Motor neuron (in vitro differentiated cells): Measurements from ENCODE around the gene SPRR1B. TPM values are rescaled to one million over a fixed set of nuclear protein-coding genes. Genes with fewer than 3 reads are reported as not detected.

Experiments used
- ATAC-seq, 8 experiments: fragments of 200-7000 bp; cut with Tn5 transposase; replicated peaks in 6 of 8; 2 replicates each; pipeline ENCODE4 v1.8.0; 2021; ENCODE audit warnings: mild to moderate bottlenecking in 8 of 8, moderate library complexity in 8 of 8
- H3K27ac ChIP-seq, 2 donors: fragments of 250-450 bp; sonication (Bioruptor Pico); 2 replicates each; pipeline ENCODE4 v1.9.0; 2021; ENCODE audit warnings: antibody characterized with exemption in 2 of 2, mild to moderate bottlenecking in 2 of 2, moderate library complexity in 1 of 2
- H3K4me1 ChIP-seq, 2 donors: fragments of 250-450 bp; sonication (Bioruptor Pico); replicated peaks in 1 of 2; 2 replicates each; pipeline ENCODE4 v1.6.1; 2021; ENCODE audit warnings: antibody characterized with exemption in 2 of 2, mild to moderate bottlenecking in 2 of 2, moderate library complexity in 1 of 2
- H3K4me3 ChIP-seq, 5 donors: fragments of 250-450 bp; sonication (Bioruptor Pico); 2 replicates each; pipeline ENCODE4 v1.9.0; 2021; ENCODE audit warnings: antibody characterized with exemption in 5 of 5, mild to moderate bottlenecking in 5 of 5, moderate library complexity in 4 of 5
- WGBS, 10 experiments: fragments of 450-650 bp; shearing (Covaris generic); methylation state at CpG; one replicate each; pipeline ENCODE4 v1.0.0; 2022; 5-methylcytosine and 5-hydroxymethylcytosine counted together
- in situ Hi-C, 9 experiments: fragments of 400-800 bp; cut with MboI; loops; one replicate each; pipeline ENCODE4 v1.15.0; 2021; ENCODE audit warnings: low sequenced_read_pairs in 9 of 9, low pct_unique_long_range_greater_than_20kb in 2 of 9; ENCODE audit not compliant: unreplicated experiment in 9 of 9
- total RNA-seq, 8 experiments: library from RNA; unstranded; fragments of 300-600 nt; gene quantifications; 2 replicates each; pipeline versions ENCODE4 v1.2.3 to v1.2.4, GENCODE V29; 2022

The SPRR1B gene
- total RNA-seq, 8 experiments from 2014 or later: not detected

DNA sequence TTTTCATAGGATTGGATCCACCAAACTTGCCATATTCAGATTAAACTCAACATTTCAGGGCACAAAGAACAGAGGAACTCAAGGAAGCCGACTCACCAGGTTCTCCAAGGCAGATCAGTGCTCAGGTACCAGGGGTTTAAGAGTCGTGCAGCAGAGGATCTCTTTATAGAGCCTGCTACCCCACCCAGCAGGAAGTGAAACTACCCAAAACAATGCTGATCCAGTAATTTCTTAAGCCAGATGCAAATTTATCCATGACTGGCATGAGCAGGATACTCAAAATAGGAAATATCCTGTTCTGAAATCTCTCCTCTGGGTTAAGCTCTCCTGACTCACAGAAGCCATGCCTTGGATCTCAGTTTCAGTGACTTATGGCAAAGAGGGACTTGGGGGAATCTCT, 26.4 kb downstream of the SPRR1B start, which contains the start of gene SPRR2A:
SPRR2A (minus strand) TSS at position 138 of the 400 bp plus-strand sequence. CDS start 777 bp downstream, outside the sequence.
- no peak within 1 kb of the TSS for H3K27ac ChIP-seq
- in situ Hi-C loops: no loop called here
- ATAC-seq: peak in 2 of 8 experiments; percentile 67
- no peaks in the 10 kb centered on the region for H3K4me1 ChIP-seq
- WGBS, 10 experiments: 0 to 43% (median 29%) methylated on average over 1 to 2 of the region's 2 CpGs; no CpG with 5 or more reads in 3 of the 10 experiments
- no peak within 1 kb of the TSS for H3K4me3 ChIP-seq

- no peak overlapping the region for H3K4me3 ChIP-seq
- no peak for ATAC-seq
- in situ Hi-C loops: no loop called here
- 0 to 86% (median 49%) methylated on average over 1 to 2 of the region's 2 CpGs for WGBS, 10 experiments
- H3K4me1 ChIP-seq: no peaks in the 10 kb centered on the region
- H3K27ac ChIP-seq: no peak overlapping the region
Observed at GRCh38 chr1:153058154-153058553, 27.2 kb downstream of the SPRR1B start.

DNA sequence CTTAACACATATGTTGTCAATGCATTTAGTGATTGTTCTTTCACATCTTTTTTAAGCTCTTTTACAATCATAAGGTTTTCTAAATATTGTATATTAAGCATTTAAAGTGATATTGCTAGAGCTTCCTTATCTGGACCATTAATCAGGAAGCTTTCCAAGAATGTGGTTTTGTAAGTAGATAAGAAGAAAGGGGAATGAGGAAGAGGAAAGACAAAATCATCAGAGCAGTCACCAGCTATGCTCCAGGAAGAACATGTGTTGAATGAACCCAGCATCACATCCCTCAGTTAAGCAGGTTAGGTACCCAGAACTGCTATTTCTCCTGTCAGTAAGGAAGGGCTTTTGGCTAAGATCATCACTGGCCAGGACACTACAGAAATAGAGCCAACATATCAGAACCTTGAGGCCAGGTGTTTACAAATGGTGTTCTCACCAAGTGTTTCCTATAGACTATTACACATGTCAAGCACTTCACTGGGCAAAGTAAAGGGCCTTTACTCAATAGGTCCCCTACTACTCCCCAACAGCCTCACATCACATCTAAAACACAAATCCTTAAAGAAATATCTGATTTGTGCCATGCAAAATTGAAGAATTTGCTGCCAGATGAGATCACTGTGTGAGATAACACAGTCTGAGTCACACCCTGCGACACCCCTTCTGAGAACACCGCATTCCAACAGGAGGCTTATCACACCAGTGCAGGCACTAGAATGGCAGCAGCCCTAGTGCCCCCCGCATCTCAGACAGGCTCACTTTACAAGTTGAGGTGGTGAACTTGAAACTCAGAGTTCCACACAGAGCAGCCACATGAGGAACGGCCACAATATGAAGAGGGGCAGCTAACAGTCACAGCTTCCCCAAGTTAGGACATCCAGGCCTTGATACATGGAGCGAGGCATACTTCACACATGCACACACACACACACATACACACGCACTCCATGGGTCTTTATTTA, 28.1 kb downstream of the SPRR1B start:
- H3K4me1 ChIP-seq: no peaks in the 10 kb centered on the region
- in situ Hi-C loops: no loop called here
- H3K27ac ChIP-seq: no peak overlapping the region
- peak in 3 of 8 experiments; percentile 73 to 83 (median 78) for ATAC-seq
- 24 to 85% (median 60%) methylated on average over 1 to 5 of the region's 6 CpGs; no CpG with 5 or more reads in 2 of the 10 experiments for WGBS, 10 experiments
- no peak overlapping the region for H3K4me3 ChIP-seq

DNA sequence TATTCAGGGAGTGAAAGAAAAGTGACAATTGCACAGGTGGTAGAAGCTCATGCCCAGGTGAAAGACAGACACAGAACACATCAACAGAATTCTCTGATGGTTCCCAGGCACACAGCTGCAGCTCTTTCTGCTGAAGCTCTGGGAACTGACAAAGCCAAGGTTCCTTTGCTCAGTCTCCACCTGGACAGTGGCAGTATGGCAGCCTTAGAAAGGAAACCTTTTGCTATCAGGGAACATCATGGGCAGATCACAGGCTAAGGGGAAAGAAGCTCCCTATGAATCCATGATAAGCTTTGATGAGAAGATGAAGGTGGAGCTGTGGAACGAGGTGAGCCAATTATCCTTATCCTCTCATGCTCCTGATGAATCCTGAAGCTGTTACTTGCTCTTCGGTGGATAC, 39.2 kb downstream of the SPRR1B start:
- 0 to 60% (median 33%) methylated on average over 1 of the region's 2 CpGs; no CpG with 5 or more reads in 5 of the 10 experiments for WGBS, 10 experiments
- H3K4me3 ChIP-seq: no peak overlapping the region
- no peaks in the 10 kb centered on the region for H3K4me1 ChIP-seq
- no peak for ATAC-seq
- in situ Hi-C loops: no loop called here
- no peak overlapping the region for H3K27ac ChIP-seq

DNA sequence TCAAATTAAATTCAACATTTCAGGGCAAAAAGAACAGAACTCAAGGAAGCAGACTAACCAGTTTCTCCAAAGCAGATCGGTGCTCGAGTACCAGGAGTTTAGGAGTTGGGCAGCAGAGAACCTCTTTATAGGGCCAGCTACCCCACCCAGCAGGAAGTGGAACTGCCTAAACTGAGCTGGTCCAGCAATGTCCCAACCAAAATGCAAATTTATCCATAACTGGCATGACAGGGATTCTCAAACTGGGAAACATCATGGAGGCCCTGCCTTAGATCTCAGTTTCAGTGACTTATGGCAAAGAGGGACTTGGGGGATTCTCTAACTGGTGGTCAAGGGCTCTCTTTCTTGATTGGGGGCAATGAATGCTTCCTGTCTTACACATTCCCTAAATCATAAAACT, 40.5 kb downstream of the SPRR1B start, which contains the start of gene SPRR2B:
SPRR2B (minus strand) TSS at position 101 of the 400 bp plus-strand sequence. CDS start 772 bp downstream, outside the sequence.
- Histone ChIP-seq H3K4me1 (no peaks in the 10 kb centered on the region), H3K4me3 (no peak within 1 kb of the TSS), H3K27ac (no peak within 1 kb of the TSS)
- 0 to 81% (median 56%) methylated on average over 1 to 2 of the region's 2 CpGs; no CpG with 5 or more reads in 2 of the 10 experiments for WGBS, 10 experiments
- in situ Hi-C loops: no loop called here
- ATAC-seq: no peak

DNA sequence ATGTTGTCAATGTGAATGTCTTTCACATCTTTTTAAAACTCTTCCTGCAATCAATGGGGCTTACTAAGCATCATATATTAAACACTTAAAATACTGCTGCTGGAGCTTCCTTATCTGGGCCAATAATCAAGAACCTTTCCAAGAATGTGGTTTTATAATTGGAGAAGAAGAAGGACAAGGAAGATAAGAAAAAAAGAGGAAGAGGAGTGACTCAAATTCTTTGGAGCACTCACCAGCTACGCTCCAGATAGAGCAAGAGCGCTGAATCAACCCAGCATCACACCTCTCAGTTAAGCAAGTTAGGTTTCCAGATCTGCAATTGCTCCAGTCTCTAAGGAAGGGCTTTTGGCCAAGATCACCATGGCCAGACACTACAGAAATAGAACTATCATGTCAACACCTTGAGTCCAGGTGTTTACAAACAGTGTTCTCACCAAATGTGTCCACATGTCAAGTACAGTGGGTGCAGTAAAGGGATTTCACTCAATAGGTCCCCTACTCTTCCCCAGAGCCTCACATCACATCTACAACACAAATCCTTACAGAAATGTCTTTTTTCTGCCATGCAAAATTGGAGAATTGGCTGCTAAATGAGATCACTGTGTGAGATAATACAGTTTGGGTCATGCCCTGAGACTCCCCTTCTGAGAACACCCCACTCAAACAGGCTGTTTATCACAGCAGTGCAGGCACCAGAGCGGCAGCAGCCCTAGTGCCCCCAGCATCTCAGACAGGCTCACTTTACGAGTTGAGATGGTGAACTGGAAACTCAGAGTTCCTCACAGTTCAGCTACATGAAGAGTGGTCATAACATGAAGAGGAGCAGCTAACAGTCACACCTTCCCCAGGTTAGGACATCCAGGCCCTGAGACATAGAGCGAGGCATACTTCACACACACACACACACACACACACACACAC, 42.1 kb downstream of the SPRR1B start:
- in situ Hi-C loops: no loop called here
- no peak overlapping the region for H3K27ac ChIP-seq
- ATAC-seq: no peak
- no peak overlapping the region for H3K4me3 ChIP-seq
- no peaks in the 10 kb centered on the region for H3K4me1 ChIP-seq
- 0 to 83% (median 60%) methylated on average over 1 to 4 of the region's 5 CpGs; no CpG with 5 or more reads in 1 of the 10 experiments for WGBS, 10 experiments

GRCh38 chr1:153081736-153082135, 50.7 kb downstream of the SPRR1B start:
- no peak overlapping the region for H3K4me3 ChIP-seq
- ATAC-seq: no peak
- in situ Hi-C loops: no loop called here
- no peak overlapping the region for H3K27ac ChIP-seq
- no peaks in the 10 kb centered on the region for H3K4me1 ChIP-seq
- 0 to 92% (median 82%) methylated on average over 2 to 3 of the region's 3 CpGs for WGBS, 10 experiments

Other genes with a start within 250 kb of the SPRR1B start
- under 1 TPM in 3 of 8 experiments, not detected in 5; 0.23 to 0.95 (median 0.51) TPM for gene LCE1E, start 244.9 kb upstream of the SPRR1B start, total RNA-seq
- gene LCE1D, start 234.5 kb upstream of the SPRR1B start, total RNA-seq: not detected
- gene LCE1C, start 224.6 kb upstream of the SPRR1B start, total RNA-seq: 1 to 10 TPM in 1 of 8 experiments, under 1 TPM in 1, not detected in 6; 0.76 to 1.0 TPM
- under 1 TPM in 3 of 8 experiments, not detected in 5; 0.24 to 0.66 (median 0.25) TPM for gene LCE1B, start 219.2 kb upstream of the SPRR1B start, total RNA-seq
- gene LCE1A, start 203.7 kb upstream of the SPRR1B start, total RNA-seq: not detected
- 1 to 10 TPM in 1 of 8 experiments, under 1 TPM in 1, not detected in 6; 0.87 to 1.7 TPM for gene LCE6A, start 188.3 kb upstream of the SPRR1B start, total RNA-seq
- 1 to 10 TPM in 1 of 8 experiments, not detected in 7; 2.4 TPM for gene LCE7A, start 171.2 kb upstream of the SPRR1B start, total RNA-seq
- gene SMCP, start 152.9 kb upstream of the SPRR1B start, total RNA-seq: not detected
- under 1 TPM in 5 of 8 experiments, not detected in 3; 0.13 to 0.90 (median 0.17) TPM for gene IVL, start 122.7 kb upstream of the SPRR1B start, total RNA-seq
- gene SPRR5, start 84.0 kb upstream of the SPRR1B start, total RNA-seq: not detected
- gene SPRR4, start 60.6 kb upstream of the SPRR1B start, total RNA-seq: 1 to 10 TPM in 1 of 8 experiments, under 1 TPM in 1, not detected in 6; 0.29 to 1.7 TPM
- not detected for gene SPRR1A, start 47.1 kb upstream of the SPRR1B start, total RNA-seq
- gene SPRR3, start 29.5 kb upstream of the SPRR1B start, total RNA-seq: under 1 TPM in 2 of 8 experiments, not detected in 6; 0.50 to 0.85 TPM
- under 1 TPM in 1 of 8 experiments, not detected in 7; 0.52 TPM for gene SPRR2D, start 9.9 kb downstream of the SPRR1B start, total RNA-seq
- gene SPRR2A, start 26.3 kb downstream of the SPRR1B start, total RNA-seq: under 1 TPM in 2 of 8 experiments, not detected in 6; 0.29 to 0.67 TPM
- gene SPRR2B, start 40.4 kb downstream of the SPRR1B start, total RNA-seq: not detected
- under 1 TPM in 1 of 8 experiments, not detected in 7; 0.54 TPM for gene SPRR2E, start 63.3 kb downstream of the SPRR1B start, total RNA-seq
- not detected for gene SPRR2F, start 82.3 kb downstream of the SPRR1B start, total RNA-seq
- gene SPRR2G, start 119.7 kb downstream of the SPRR1B start, total RNA-seq: 1 to 10 TPM in 1 of 8 experiments, under 1 TPM in 2, not detected in 5; 0.50 to 1.0 (median 0.90) TPM
- 1 to 10 TPM in 2 of 8 experiments, under 1 TPM in 1, not detected in 5; 0.50 to 2.0 (median 1.0) TPM for gene LELP1, start 172.2 kb downstream of the SPRR1B start, total RNA-seq
- under 1 TPM in 1 of 8 experiments, not detected in 7; 0.13 TPM for gene PRR9, start 186.4 kb downstream of the SPRR1B start, total RNA-seq
- under 1 TPM in 1 of 8 experiments, not detected in 7; 0.21 TPM for gene LORICRIN, start 228.5 kb downstream of the SPRR1B start, total RNA-seq